ENCODE data around the gene COL25A1.

COL25A1 gene

DNA sequence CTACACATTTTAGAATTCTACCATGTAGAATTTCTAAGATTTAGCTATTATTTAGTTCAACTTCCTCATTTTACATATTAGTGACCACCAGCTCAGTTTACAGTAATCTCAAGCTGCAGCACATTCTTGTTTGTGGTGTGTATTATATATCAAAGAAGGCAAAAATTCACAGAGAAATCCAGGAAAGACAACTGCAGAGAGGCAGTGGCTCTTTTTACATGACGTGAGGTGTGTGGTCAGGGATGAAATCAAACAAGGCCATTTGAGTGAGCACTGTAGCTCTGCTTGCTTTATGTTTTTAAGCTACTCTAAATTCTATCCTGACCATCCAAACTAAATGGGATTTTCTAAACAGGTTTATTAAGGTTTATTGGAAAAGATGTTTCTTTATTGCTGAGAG is 71.1 kb downstream of the COL25A1 start:
- no peak for DNase-seq (ENCODE audit: low read depth)
- H3K4me3 ChIP-seq (ENCODE audit: low read depth, low read length): no peak overlapping the region

DNA sequence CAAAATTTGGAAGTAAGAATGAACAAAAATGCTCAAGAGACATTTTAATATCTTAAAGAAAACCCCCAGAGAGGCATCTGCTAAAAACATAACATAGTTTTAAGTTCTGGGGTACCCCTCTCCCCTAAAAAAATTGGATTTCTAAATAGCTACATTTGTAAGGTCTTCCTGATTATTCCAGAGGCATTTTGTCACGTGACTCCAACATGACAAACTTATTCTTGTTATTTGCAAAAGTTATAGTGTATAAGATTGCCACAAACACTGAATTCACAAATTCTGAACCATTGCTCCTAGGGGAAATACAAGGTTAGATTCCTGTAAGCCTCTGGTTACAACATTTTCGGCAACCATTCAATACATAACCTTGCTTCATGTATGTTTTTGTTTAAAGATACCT is 73.4 kb downstream of the COL25A1 start:
- no peak for DNase-seq (ENCODE audit: low read depth)
- no peak overlapping the region for H3K4me3 ChIP-seq (ENCODE audit: low read depth, low read length)

DNA sequence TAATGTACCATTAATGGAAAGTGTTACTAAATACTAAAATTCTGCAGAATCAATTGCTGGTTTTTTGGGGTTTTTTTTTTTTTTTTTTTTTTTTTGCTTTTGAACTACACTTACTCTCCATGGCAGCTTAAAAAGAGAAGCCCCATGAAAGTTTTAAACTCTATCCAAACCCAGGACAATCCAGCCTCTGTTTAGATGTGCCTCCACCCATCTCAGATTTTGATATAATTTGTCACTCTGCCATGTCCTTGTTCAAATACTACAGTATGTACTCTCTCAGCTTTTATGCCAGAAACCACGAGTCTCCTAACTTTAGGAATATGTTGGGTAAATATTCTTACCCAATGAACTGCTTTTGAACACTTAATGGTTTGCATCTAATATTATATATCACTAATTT is 84.2 kb downstream of the COL25A1 start:
- DNase-seq (ENCODE audit: low read depth): no peak
- no peak overlapping the region for H3K4me3 ChIP-seq (ENCODE audit: low read depth, low read length)

DNA sequence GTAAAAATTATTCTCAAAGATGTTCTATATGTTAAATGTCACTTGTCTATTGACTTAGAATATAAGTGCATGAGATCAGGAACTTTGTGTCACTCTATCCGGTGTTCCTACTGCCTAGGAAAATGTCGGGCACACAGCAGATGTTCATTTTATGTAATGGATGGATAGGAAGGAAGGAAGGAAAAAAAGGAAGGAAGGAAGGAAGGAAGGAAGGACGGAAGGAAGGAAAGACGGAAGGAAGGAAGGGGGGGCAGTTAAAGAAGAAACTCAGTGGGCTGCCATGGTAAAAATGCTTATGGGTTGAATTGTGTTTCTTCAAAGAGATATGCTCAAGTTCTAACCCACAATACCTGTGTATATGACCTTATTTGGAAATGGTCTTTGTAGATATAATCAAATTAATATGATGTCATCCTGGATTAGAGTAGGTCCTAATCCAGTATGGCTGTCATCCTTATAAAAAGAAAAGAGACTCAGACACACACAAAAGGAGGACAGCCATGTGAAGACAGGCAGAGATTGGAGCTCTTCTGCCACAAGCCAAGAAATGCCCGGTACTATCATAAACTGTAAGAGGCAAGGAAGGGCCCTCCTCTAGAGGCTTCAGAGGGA is 86.3 kb downstream of the COL25A1 start:
- no peak overlapping the region for H3K4me3 ChIP-seq (ENCODE audit: low read depth, low read length)
- DNase-seq (ENCODE audit: low read depth): no peak

DNA sequence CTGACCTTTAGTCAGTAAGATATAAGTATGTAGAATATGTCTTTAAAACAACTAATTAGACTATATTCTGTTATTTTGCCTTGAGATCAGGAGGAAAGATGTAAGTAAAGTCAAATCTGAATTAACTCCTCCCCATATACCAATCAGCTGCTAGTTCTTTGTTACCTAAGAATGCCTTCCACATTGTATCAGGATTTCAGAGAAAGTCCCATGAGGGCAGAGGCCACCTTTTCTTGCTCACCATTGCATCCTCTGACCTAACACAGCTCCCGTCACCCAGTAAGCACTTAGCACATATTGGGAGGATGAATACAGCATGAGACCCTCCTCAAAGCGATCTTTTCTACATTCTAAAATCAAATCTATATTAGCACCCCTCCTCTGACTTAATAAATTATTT is 87.0 kb downstream of the COL25A1 start:
- H3K4me3 ChIP-seq (ENCODE audit: low read depth, low read length): no peak overlapping the region
- no peak for DNase-seq (ENCODE audit: low read depth)

DNA sequence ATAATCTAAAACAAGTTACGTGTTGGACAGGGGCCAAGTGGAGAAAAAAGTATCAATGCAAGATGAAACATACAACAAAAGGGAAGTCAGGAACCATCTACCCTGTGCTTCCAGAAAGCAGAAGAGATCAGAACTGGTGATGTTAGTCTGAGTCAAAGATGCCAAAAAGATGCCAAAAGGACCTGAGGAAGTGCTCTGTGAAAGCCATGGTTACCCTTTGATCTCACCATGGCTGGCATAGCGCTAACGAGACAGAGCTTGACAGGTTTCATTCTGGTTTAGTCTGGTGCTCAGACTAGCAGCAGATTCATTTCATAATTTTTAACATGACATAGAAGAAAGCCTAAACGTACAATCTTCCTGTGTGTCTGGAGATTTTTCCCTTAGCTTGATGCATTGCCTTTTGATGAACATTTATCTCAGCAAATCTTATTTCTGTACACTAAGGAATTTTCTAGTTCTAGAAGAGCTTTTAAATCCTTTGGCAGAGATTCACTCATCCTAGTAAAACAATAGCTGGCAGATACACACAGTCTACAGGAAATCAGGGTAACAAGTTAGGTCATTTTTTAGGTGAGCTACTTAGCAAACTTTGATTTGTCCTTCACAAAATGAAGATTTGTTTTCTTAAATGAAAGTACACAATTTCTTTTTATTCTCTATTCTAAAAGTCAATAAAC is 87.7 kb downstream of the COL25A1 start:
- no peak overlapping the region for H3K4me3 ChIP-seq (ENCODE audit: low read depth, low read length)
- DNase-seq (ENCODE audit: low read depth): no peak

DNA sequence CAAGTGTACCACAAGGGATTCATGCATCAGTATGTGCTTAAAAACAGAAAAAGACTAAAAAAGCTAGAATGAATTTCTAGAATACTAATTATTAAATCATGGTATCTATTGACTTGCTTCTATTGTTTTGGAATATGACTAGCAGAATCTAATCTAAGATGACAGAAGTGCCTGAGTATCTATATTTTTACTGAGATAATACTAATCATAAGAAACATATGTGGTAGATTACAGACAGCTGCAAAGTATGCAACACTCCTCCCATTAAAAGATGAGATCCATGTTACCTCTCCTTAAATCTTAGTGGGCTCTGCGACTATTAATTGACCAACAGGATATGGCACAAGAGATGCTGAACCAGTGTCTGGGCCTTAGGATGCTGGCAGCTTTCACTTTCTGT is 89.4 kb downstream of the COL25A1 start:
- DNase-seq (ENCODE audit: low read depth): no peak
- no peak overlapping the region for H3K4me3 ChIP-seq (ENCODE audit: low read depth, low read length)

DNA sequence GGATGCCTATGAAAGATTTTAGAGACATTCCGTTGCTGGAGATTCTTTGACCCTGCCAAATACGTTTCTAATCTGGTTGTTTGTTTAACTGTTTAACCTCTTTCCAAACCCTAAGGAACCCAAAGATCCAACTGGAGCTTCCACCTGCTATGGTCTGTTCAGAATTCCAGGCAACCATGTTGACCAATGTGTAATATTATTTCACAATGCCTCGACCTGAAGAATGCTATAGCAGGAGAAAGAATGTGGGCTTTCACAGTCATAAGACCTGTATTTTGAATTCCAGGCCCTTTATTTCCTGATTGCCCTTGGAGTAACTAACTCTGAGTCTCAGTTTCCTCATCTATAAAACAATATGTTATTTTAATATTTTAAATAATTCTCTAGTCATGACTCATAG is 90.8 kb downstream of the COL25A1 start:
- H3K4me3 ChIP-seq (ENCODE audit: low read depth, low read length): no peak overlapping the region
- no peak for DNase-seq (ENCODE audit: low read depth)

DNA sequence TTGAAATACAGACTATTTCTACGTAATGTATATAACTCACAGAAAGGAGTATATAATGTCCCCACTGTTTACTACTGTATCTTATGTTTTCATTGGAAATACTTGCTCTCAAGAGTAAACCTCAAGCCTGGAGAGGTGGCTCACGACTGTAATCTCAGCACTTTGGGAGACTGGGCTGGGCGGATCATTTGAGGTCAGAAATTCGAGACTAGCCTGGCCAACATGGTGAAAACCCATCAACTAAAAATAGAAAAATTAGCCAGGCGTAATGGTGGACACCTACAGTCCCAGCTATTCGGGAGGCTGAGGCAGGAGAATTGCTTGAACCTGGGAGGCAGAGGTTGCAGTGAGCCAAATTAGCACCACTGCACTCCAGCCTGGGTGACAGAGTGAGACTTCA is 92.8 kb downstream of the COL25A1 start:
- no peak overlapping the region for H3K4me3 ChIP-seq (ENCODE audit: low read depth, low read length)
- no peak for DNase-seq (ENCODE audit: low read depth)

DNA sequence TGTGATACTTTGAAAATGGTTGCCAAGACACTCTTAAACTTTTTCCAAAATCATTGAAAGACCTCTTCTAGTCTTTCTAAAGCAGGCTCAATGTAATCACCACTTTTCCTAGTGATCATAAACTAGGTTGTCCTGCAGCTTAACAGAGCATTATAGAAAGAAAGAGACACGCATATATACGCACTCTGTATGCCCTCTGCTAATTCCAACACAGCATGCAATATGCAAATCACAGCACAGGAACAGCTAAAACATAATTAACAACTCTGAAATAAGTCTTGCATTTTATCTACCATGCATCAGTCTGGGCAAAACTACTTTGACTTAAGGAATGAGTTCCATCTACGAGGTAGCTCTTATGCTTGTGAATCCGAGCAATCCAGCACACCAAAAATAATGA is 94.6 kb downstream of the COL25A1 start:
- no peak for DNase-seq (ENCODE audit: low read depth)

DNA sequence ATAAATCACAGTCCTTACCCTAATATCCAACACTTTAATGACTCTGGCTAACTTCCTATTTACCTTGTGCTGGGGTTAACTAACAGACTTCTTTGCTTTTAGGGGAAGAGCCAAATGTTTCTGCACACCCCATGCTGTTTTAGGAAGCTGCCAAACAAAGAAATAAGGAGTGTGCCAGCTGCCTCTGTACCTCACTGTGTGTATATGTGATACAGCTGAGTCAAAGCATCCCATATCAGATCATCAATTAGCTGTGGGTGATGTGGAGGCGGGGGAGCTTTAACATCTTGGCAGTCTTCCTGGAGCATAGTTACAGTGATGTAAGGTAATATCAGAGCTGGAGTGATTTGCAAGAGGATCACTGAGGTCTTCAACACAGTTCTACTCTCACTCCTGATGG is 95.4 kb downstream of the COL25A1 start:
- no peak overlapping the region for H3K4me3 ChIP-seq (ENCODE audit: low read depth, low read length)
- DNase-seq (ENCODE audit: low read depth): peak; percentile 78

More for the DNA sequence above, 94.6 kb downstream of the COL25A1 start:
- H3K4me3 ChIP-seq (ENCODE audit: low read depth, low read length): no peak overlapping the region

DNA sequence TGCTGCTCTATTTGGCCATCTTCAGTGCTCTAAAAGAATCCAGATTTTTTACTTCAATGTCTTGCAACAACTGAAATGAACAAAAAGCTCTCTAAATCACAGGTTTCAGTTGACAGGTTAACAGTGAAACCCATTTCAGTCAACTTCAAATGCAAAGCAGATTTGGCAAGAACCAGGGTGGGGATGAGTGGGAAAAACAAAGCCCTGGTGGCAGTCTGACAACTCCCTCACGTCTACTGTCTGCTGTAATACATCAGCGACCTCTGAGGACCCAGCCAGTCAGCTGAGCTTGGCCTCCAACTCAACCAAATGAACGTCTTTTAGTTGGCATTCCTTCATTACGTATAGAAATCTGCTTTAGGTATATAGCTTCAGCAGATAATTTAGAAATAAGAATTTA is 95.8 kb downstream of the COL25A1 start:
- H3K4me3 ChIP-seq (ENCODE audit: low read depth, low read length): no peak overlapping the region

DNA sequence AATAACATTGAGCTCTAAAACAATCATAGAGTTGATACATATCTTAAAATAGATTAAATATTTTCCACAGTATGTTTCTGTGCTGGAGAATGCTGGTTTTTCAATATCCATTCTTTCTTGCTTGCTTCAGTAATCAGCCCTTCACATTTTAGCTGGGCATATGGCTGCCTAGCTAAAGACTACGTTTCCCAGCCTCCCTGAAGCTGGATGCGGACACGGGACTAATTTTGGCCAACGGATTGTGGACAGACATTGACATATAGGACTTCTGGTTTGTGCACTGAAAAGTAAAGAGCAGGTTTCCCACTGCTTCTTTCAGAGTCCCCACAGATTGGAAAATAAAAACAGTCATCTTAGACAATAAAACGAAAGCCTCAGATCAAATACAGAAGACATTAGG is 97.3 kb downstream of the COL25A1 start:
- H3K4me3 ChIP-seq (ENCODE audit: low read depth, low read length): no peak overlapping the region
- DNase-seq (ENCODE audit: low read depth): no peak

More for the DNA sequence above, 95.8 kb downstream of the COL25A1 start:
- no peak for DNase-seq (ENCODE audit: low read depth)

DNA sequence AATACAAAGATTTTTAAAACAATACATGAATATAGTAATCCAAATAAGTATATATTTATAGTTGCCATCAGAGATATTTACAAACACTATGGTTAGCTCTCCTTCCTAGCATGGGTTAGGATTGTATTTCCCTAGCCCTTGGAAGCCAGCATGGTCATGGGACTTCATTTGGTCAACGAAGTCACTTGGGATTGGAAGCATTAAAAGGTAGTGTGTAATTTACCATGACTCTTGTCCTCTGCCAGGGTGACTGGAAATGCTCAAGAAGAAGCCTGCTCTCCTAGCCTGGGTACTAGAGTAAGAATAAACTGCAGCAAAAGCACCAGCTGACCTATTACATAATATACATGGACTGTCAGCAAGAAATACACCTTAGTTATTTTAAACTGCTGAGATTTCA is 102.9 kb downstream of the COL25A1 start:
- DNase-seq (ENCODE audit: low read depth): no peak
- H3K4me3 ChIP-seq (ENCODE audit: low read depth, low read length): no peak overlapping the region

DNA sequence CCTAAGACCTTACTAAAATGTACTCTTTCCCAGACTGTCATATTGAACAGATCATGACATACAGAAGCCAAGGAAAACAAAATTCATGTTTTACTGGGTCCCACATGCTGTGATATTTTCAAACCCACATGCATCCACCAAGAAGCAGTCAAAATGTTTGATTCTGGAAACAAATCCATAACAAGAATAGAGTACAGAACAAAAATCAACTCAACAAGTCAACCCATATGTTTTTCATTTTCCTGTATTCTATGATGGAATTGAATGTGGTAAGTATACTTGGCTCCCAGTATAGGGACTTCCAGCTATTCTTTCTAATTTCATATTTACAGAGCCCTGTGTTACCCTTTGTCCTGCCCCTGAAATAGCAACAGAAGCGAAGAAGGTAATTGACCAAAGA is 106.8 kb downstream of the COL25A1 start:
- DNase-seq (ENCODE audit: low read depth): no peak
- H3K4me3 ChIP-seq (ENCODE audit: low read depth, low read length): no peak overlapping the region

DNA sequence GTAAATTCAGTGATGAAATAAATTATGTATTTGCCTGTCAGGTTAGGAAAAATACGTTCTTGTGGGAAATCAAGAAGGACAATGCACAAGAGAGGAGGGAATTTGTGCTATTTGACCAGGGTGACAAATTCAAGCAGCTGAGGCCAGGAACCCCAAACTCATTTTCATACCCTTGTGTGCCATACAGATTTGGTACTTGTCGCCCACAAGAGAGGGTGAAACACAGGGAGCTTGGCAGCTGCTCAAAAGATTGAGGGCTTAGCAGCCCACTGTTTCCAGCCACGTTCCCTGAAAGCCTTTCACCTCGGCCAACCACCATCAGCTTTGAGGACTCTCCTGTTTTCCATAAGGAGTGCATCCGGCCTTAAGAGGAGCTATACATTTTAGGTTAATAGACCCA is 111.2 kb downstream of the COL25A1 start:
- no peak for DNase-seq (ENCODE audit: low read depth)
- H3K4me3 ChIP-seq (ENCODE audit: low read depth, low read length): no peak overlapping the region

DNA sequence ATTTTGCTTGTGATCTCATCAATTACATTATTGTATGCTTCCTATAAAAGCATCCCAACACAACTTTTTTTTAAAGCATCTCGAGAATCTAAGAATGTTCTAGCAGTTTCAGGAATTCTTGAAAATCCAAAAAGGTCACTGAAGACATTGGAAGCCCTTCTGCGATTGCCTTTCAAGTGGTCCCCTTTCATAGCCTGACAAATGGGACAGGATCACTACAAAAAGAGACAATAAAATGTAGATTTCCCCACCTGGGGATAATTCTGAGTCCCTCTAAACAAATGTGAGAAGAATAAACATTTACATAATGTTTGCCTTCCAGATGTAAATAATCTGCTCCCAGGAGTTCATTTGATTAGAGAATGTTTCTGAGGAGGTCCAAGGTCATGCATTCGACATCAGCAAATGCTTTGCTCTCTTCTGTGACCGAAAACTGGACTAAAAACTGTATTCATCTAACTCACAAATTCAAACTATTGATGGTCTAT is 116.0 kb downstream of the COL25A1 start:
- no peak overlapping the region for H3K4me3 ChIP-seq (ENCODE audit: low read depth, low read length)
- no peak for DNase-seq (ENCODE audit: low read depth)

DNA sequence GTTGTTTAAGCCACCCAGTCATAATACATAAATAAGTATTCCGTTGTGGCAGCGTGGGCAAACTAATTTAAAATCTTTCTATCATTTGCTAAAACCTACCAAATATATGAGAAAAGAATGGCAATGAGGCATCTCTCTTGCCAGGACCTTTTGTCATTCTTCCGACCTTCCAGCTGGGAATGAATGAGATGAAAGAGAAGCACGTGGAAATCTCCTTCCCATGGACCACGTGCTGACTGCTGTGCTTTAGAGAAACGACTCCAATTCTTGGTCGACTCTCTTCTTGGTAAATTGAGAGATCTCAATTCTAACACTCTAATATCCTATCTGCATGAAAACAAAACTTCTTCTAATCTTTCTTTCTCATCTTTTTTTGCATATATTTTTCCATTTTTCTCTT is 116.5 kb downstream of the COL25A1 start:
- H3K4me3 ChIP-seq (ENCODE audit: low read depth, low read length): no peak overlapping the region
- DNase-seq (ENCODE audit: low read depth): no peak

DNA sequence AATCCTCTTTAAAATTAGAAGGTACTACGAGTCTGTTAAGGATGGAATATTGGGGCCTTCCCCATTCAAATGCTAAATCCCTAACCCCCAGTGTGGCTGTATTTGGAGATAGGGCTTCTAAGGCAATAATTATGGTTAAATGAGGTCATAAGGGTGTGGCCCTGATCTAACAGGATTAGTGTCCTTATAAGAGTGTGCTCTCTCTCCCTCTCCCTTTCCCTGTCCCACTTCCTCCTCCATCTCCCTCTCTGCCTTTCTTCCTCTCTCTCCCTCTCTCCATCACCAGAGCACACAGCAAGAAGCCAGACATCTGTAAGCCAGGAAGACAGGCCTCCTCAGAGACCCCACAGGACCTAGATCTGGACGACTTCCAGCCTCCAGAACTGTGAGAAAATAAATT is 116.9 kb downstream of the COL25A1 start:
- no peak for DNase-seq (ENCODE audit: low read depth)
- H3K4me3 ChIP-seq (ENCODE audit: low read depth, low read length): no peak overlapping the region

DNA sequence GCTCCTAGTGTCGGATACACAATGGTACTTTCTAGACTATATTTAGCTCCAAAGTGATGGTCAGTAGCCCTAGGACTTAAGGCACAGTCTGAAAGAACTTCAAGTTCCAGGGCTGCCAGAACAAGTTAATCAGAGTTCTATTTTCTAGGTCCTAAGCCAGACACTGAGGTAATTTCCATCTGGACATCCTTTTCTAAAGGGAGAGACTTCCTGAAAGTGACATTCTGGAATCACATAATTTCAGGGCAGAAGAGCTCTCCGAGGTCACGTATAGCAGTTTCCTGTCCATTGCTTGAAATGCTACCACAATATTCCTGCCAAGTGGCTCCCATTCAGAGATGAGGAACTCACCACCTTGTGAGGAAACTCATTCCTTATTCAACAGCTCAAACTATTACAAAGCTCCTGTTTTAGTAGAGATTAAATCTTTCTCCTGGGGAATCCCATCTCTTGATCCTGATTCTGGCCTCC is 117.9 kb downstream of the COL25A1 start:
- DNase-seq (ENCODE audit: low read depth): no peak
- no peak overlapping the region for H3K4me3 ChIP-seq (ENCODE audit: low read depth, low read length)

DNA sequence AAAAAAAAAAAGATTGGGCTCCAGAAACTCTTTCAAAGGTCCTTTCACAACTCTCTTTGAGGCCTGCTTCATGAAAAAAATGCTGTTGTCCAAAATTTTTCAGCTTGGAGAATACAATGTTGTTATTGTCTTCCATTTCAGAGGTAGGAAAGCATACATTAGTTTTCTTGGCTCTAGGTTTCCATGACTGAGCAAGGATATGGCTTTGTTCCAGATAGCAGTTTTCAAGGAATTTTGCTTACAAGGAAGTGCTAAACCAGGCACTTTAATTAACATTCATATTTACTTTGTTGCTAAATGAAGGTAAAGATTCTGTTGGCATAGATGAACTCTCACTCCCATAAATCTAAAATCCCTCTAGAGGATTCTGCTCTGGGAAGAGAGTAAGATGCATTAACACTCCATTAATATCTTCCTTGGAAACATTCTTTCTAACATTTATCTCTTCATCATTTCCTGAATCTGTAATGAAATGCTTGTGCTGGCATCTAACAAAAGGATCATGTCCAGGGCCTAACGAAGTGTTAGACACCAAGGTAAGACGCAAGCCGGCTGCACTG is 118.4 kb downstream of the COL25A1 start:
- DNase-seq (ENCODE audit: low read depth): no peak
- no peak overlapping the region for H3K4me3 ChIP-seq (ENCODE audit: low read depth, low read length)
